Progenitor cell of endocrine pancreas (in vitro differentiated cells): ENCODE measurements around the gene VPREB3. TPM values are rescaled to one million over a fixed set of nuclear protein-coding genes. Genes with fewer than 3 reads are reported as not detected.

Source experiments
- DNase-seq: peaks from one replicate; pipeline ENCODE4 v3.0.0; 2021; ENCODE audit warnings: low spot score; ENCODE audit not compliant: unreplicated experiment
- H3K27ac Mint-ChIP-seq: 2 replicates; pipeline ENCODE4 v1.8.0; 2021; ENCODE audit warnings: mild to moderate bottlenecking, moderate library complexity, mixed read lengths
- H3K27me3 Mint-ChIP-seq: 2 replicates; pipeline ENCODE4 v1.8.0; 2021; ENCODE audit warnings: mixed read lengths
- H3K36me3 Mint-ChIP-seq: 2 replicates; pipeline ENCODE4 v1.8.0; 2022; ENCODE audit warnings: mixed read lengths; ENCODE audit not compliant: insufficient read depth
- H3K4me1 Mint-ChIP-seq: 2 replicates; pipeline ENCODE4 v1.8.0; 2021; ENCODE audit warnings: low read depth, mixed read lengths
- H3K4me3 Mint-ChIP-seq: 2 replicates; pipeline ENCODE4 v1.8.0; 2021; ENCODE audit warnings: low read depth, mild to moderate bottlenecking, moderate library complexity, mixed read lengths
- H3K9me3 Mint-ChIP-seq: 2 replicates; pipeline ENCODE4 v1.8.0; 2021; ENCODE audit warnings: low read depth, mixed read lengths
- CTCF ChIP-seq: fragments of 200-600 bp; sonication (generic); IDR thresholded peaks from one replicate; pipeline ENCODE4 v1.5.0; 2021; ENCODE audit warnings: antibody characterized with exemption, mild to moderate bottlenecking; ENCODE audit not compliant: unreplicated experiment
- total RNA-seq: library from RNA; stranded (reverse); gene quantifications from 2 replicates; pipeline ENCODE4 v1.2.1, GENCODE V29; 2021

VPREB3 gene
- total RNA-seq, 1 donor from 2014 or later = not detected

GRCh38 chr22:23769321-23769965 lies 15.2 kb upstream of the VPREB3 start:
- no peak for TF ChIP-seq CTCF
- H3K27me3 Mint-ChIP-seq = no peaks in the 10 kb centered on the region
- H3K9me3 Mint-ChIP-seq = no peaks in the 10 kb centered on the region
- no peaks in the 10 kb centered on the region for H3K36me3 Mint-ChIP-seq
- peaks cover 16% of the 10 kb centered on the region for H3K4me1 Mint-ChIP-seq
- H3K4me3 Mint-ChIP-seq = no peak overlapping the region
- H3K27ac Mint-ChIP-seq = no peak overlapping the region
- no peak for DNase-seq

GRCh38 chr22:23767673-23768548 lies 13.7 kb upstream of the VPREB3 start, which contains the start of gene CHCHD10:
CHCHD10 (minus strand) TSS chr22:23767972; CDS start chr22:23767874, 98 bp downstream.
- Mint-ChIP-seq H3K4me1 (peaks cover 6% of the 10 kb centered on the region), H3K9me3 (no peaks in the 10 kb centered on the region), H3K27ac (peak within 1 kb of the TSS; percentile 89), H3K27me3 (no peaks in the 10 kb centered on the region), H3K36me3 (no peaks in the 10 kb centered on the region), H3K4me3 (peak within 1 kb of the TSS; percentile 82)
- peak; percentile 81 for TF ChIP-seq CTCF
- peak; percentile 80 for DNase-seq

DNA sequence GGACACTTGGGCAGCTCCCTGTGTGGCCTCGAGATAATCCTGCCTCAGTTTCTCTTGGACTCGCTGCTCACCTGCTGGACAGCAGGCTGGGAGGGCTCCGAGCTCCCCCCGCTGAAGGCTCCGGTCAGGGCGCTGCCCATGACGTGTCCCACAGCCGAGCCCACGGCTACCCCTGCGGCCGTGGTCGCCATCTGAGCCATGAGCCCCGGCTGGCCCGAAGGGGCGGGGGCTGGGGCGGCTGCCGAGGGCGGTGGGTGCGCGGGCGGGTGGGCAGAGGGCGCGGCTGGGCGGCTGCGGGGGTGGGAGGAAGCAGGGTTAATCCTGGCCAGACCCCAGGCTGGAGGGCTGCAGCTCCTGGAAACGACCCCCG lies 13.1 kb upstream of the VPREB3 start:
- Mint-ChIP-seq H3K9me3 (no peaks in the 10 kb centered on the region), H3K4me1 (peaks cover 6% of the 10 kb centered on the region), H3K27me3 (no peaks in the 10 kb centered on the region), H3K36me3 (no peaks in the 10 kb centered on the region), H3K4me3 (peak overlapping the region; percentile 82), H3K27ac (no peak overlapping the region)
- TF ChIP-seq CTCF = no peak
- no peak for DNase-seq

DNA sequence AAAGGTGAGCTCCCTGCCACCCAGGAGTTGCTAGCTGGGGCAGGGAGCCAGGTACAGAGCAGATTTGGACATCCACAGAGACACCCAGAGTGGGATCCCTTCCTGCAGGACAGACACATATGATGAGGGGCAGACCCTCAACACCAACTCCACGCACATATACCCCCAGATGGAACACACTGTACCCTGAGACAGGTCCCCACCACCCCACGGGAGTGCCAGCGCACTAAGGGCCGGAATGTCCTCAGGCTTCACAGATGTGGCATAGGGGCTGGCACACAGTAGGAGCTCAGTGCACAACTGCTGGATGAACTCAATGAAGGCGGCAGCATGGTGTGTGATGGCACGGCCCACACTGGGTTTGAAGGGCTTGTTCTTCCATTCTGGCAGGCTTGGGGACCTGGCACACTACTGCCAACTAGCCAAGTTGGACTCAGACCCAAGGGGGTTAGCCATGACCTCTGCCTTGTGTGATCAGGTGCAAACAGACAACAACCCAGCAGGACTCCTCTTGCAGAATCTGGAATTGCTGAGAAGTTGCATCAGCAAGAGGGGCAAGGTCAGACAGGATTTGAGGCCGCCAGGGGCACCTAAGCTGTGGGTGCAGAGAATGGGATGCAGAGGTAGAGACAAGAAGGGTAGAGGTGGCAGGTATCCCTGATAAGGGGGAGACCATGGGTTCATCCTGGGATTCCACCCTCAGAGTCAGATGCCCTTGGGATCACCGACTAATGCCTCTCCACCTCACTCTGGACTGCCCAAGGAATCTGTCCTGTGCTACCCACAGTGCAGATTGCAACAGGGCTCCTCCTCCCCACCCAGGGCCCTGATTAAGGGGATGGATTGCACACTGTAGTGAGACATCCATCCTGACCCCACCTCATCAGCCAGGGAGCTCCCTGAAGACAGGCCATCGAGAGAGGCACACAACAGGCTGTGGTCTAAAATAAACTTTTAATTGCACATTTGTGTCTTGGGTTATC lies 11.0 kb upstream of the VPREB3 start:
- peaks cover 3% of the 10 kb centered on the region for H3K27me3 Mint-ChIP-seq
- no peak overlapping the region for H3K27ac Mint-ChIP-seq
- no peak for TF ChIP-seq CTCF
- no peaks in the 10 kb centered on the region for H3K36me3 Mint-ChIP-seq
- no peak for DNase-seq
- H3K9me3 Mint-ChIP-seq = no peaks in the 10 kb centered on the region
- H3K4me3 Mint-ChIP-seq = no peak overlapping the region
- peaks cover 4% of the 10 kb centered on the region for H3K4me1 Mint-ChIP-seq

DNA sequence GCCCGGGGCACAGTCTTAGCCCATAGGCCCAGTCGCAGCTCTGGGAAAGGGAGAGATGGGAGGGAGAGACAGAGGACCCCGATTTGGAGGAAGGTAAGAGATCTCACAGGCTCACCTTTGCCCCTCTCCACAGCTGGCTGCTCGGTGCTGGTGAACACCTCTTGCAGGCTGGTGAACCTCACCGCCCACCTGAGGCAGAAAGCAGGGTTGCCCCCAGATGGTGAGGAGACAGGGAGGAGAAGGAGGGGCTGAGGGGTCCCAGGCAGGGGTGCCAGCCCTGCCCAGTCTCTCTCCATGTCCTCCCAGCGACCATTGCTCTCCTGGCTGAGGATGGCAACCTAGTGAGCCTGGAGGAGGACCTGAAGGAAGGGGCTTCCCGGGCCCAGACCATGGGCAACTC lies 9.7 kb upstream of the VPREB3 start:
- no peak for DNase-seq
- Mint-ChIP-seq H3K36me3 (no peaks in the 10 kb centered on the region), H3K27me3 (peaks cover 4% of the 10 kb centered on the region), H3K27ac (no peak overlapping the region), H3K4me1 (peaks cover 4% of the 10 kb centered on the region), H3K9me3 (no peaks in the 10 kb centered on the region), H3K4me3 (no peak overlapping the region)
- no peak for TF ChIP-seq CTCF
